Prostate gland (tissue), 2 donors: ENCODE measurements around the gene DPM2. TPM values are rescaled to one million over a fixed set of nuclear protein-coding genes. Genes with fewer than 3 reads are reported as not detected.

ENCODE experiments used
- DNase-seq: peaks from one replicate; pipeline ENCODE4 v3.0.0-alpha.2; 2019; ENCODE audit warnings: low spot score
- H3K27ac ChIP-seq, 2 donors: fragments of 200-600 bp; sonication (generic); 2 replicates each; pipeline ENCODE4 v1.5.1; 2017 to 2019
- H3K27me3 ChIP-seq: fragments of 200-600 bp; sonication (generic); replicated peaks from 2 replicates; pipeline ENCODE4 v1.5.1; 2019; ENCODE audit not compliant: insufficient read depth
- H3K36me3 ChIP-seq, 2 donors: fragments of 200-600 bp; sonication (generic); 1 replicate in 1 of 2; 2 replicates in 1 of 2; pipeline versions ENCODE4 v1.5.1 to v1.8.1; 2017 to 2019
- H3K4me1 ChIP-seq: fragments of 200-600 bp; sonication (generic); replicated peaks from 2 replicates; pipeline ENCODE4 v1.5.1; 2019
- H3K4me3 ChIP-seq, 2 donors: fragments of 200-600 bp; sonication (generic); 2 replicates each; pipeline ENCODE4 v1.5.1; 2017 to 2019
- H3K9me3 ChIP-seq: fragments of 200-600 bp; sonication (generic); 2 replicates; pipeline ENCODE4 v1.5.1; 2017
- POLR2A ChIP-seq: fragments of 450-650 bp; IDR thresholded peaks from one replicate; pipeline ENCODE4 v1.6.1; 2016; ENCODE audit warnings: antibody characterized with exemption, mild to moderate bottlenecking
- POLR2AphosphoS5 ChIP-seq: sonication (generic); formaldehyde crosslinking; IDR thresholded peaks from one replicate; pipeline ENCODE4 v1.6.1; 2017; ENCODE audit warnings: antibody characterized with exemption
- WGBS: methylation state at CpG from one replicate; pipeline ENCODE4 v1.1.5; 2018; 5-methylcytosine and 5-hydroxymethylcytosine counted together
- intact Hi-C: fragments of 100-400 bp; cut with DNase I; formaldehyde crosslinking; loops from one replicate; pipeline ENCODE4 v1.14.2; 2022
- total RNA-seq, 2 donors: library from RNA; depleted of rRNA; stranded (reverse); fragments of >200 nt; gene quantifications; one replicate each; pipeline ENCODE4 v1.1.0, GENCODE V29; 2016
- TF ChIP-seq, protein P1 (sequence below), 4 experiments: fragments of 200-600 bp in 2 of 4; fragments of 450-650 bp in 2 of 4; sonication (generic) in 2 of 4; IDR thresholded peaks; 1 replicate in 3 of 4; 2 replicates in 1 of 4; pipeline ENCODE4 v1.5.1; 2016 to 2019; ENCODE audit warnings: antibody characterized with exemption in 4 of 4, mild to moderate bottlenecking in 2 of 4, moderate library complexity in 2 of 4

The DPM2 gene
- total RNA-seq, 2 donors from 2014 or later = 28.1 to 28.2 TPM

DNA sequence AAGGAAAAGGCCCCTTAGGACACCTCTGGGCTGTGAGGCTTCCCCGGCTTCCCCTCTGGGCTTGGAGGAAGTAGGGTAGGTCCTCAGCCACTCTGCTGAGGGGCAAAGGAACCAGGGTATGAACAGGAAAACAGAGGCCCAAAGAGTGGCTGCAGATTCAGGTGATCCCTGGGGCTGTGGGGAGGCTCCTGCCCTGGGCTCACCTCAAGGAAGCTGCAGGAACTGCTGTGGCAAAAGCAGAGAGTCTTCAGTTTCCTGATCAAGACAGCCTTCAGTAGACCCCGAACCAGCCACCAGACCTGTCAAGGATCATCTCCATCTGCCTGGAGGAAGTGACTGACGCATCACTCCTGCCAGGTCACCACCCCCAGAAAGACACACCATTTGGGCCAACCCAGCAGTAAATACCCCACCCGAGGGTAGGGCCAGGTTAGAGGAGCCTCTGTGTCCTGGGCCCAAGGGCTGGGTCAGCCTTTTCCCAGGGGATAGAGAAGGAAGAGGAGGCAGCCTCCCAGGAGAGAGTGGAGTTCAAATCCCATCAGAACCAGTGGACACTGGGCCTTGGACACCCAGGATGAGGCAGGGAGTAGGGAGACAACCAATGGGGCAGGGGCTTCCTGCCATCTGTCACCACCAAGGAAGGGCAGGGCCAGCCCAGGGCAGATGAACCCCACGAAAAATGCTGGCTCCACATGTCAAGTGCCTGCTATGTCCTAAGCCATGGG, 32.5 kb downstream of the DPM2 start:
- 61% methylated on average over 5 of the region's 5 CpGs for WGBS

DNA sequence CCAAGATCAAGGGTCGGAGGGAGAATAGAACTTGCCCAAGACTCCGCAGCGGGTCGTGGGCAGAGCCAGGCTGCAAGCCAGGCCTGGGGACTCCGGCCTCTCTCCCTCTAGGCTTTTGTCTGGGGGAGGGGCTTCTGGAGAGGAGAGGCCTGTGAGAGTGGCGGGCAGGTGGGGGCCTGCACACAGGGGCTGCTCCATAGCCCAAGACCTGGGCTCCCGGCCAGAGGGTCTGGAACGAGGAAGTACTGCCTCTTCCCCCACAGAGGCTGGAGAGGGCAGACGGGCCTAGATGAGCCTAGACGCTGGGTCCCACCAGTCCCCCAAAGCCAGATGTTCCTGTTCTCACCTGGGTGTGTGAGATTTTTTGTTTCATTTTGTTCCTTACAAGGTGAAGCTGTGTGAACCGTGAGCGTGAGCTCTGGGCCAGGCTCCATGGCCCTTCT, 33.1 kb downstream of the DPM2 start:
- H3K4me3 ChIP-seq = no peak overlapping the region

More for the DNA sequence above, 32.5 kb downstream of the DPM2 start:
- intact Hi-C loops = no loop called here
- no peaks in the 10 kb centered on the region for H3K27me3 ChIP-seq
- no peaks in the 10 kb centered on the region for H3K36me3 ChIP-seq
- peak overlapping the region; percentile 75 to 77 for H3K27ac ChIP-seq
- no peaks in the 10 kb centered on the region for H3K9me3 ChIP-seq
- DNase-seq = no peak
- TF ChIP-seq POLR2A = no peak
- TF ChIP-seq, protein P1, sequence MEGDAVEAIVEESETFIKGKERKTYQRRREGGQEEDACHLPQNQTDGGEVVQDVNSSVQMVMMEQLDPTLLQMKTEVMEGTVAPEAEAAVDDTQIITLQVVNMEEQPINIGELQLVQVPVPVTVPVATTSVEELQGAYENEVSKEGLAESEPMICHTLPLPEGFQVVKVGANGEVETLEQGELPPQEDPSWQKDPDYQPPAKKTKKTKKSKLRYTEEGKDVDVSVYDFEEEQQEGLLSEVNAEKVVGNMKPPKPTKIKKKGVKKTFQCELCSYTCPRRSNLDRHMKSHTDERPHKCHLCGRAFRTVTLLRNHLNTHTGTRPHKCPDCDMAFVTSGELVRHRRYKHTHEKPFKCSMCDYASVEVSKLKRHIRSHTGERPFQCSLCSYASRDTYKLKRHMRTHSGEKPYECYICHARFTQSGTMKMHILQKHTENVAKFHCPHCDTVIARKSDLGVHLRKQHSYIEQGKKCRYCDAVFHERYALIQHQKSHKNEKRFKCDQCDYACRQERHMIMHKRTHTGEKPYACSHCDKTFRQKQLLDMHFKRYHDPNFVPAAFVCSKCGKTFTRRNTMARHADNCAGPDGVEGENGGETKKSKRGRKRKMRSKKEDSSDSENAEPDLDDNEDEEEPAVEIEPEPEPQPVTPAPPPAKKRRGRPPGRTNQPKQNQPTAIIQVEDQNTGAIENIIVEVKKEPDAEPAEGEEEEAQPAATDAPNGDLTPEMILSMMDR (IDR thresholded peaks at IDR 0.05) = no peak
- no peak for TF ChIP-seq POLR2AphosphoS5
- H3K4me3 ChIP-seq = no peak overlapping the region
- H3K4me1 ChIP-seq = peaks cover 11% of the 10 kb centered on the region

DNA sequence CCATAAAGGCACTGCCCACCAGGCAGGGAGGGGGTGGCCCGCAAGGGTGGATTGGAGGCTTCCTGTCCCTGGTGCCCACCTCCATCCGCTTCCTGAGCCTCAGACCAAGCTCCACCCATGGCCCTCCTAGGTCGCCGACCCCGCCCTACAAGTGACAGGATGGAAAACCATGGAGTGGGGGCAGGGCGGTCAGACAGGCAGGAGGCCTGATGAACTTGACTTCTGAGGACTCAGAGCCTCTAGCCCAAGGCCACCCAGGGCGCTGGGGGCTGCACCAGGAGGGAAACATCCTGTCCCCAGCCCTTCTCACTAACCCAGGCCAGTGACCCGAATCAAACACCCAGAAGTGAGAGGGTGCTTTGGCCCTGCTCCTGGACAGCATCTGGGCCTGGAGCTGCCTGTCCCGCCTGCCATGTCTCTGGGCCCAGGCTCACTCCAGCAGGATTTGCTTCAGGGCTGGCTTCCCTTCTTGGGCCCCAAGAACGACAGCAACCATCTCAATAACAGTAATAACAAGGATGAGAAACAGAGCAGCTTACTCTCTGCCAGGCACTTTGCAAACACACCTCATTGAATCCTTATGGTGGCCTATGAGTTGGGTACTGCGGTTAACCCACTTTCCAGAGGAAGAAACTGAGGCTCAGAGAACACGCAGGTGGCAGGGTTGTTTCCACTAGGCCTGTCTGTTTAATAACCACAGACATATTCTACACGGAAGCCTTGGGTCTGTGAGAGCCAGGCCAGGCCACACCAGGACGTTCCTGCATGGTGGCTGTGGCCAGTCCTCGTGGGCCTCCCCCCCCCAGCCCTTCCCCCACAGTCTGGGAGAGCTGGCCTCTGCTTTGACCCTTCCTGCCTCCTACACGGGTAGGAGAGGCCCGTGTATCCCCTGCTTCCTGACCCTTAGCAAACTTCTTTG, 33.8 kb downstream of the DPM2 start:
- WGBS = 56% methylated on average over 17 of the region's 17 CpGs
- peak; percentile 22 for TF ChIP-seq POLR2AphosphoS5
- TF ChIP-seq, protein P1 (IDR thresholded peaks at IDR 0.05) = no peak
- no peaks in the 10 kb centered on the region for H3K27me3 ChIP-seq
- intact Hi-C loops = no loop called here
- no peak overlapping the region for H3K4me3 ChIP-seq
- no peaks in the 10 kb centered on the region for H3K36me3 ChIP-seq
- peaks cover 11% of the 10 kb centered on the region for H3K4me1 ChIP-seq
- H3K27ac ChIP-seq = peak overlapping the region; percentile 75 to 77
- H3K9me3 ChIP-seq = no peaks in the 10 kb centered on the region
- no peak for DNase-seq

More for the DNA sequence above, 33.1 kb downstream of the DPM2 start:
- intact Hi-C loops = no loop called here
- Histone ChIP-seq H3K27me3 (no peaks in the 10 kb centered on the region), H3K9me3 (no peaks in the 10 kb centered on the region), H3K27ac (peak overlapping the region; percentile 75 to 77), H3K4me1 (peaks cover 11% of the 10 kb centered on the region), H3K36me3 (no peaks in the 10 kb centered on the region)
- 15% methylated on average over 12 of the region's 12 CpGs for WGBS
- TF ChIP-seq POLR2AphosphoS5 (peak; percentile 45), POLR2A (peak; percentile 10)
- TF ChIP-seq, protein P1 (IDR thresholded peaks at IDR 0.05) = no peak
- peak; percentile 74 for DNase-seq

DNA sequence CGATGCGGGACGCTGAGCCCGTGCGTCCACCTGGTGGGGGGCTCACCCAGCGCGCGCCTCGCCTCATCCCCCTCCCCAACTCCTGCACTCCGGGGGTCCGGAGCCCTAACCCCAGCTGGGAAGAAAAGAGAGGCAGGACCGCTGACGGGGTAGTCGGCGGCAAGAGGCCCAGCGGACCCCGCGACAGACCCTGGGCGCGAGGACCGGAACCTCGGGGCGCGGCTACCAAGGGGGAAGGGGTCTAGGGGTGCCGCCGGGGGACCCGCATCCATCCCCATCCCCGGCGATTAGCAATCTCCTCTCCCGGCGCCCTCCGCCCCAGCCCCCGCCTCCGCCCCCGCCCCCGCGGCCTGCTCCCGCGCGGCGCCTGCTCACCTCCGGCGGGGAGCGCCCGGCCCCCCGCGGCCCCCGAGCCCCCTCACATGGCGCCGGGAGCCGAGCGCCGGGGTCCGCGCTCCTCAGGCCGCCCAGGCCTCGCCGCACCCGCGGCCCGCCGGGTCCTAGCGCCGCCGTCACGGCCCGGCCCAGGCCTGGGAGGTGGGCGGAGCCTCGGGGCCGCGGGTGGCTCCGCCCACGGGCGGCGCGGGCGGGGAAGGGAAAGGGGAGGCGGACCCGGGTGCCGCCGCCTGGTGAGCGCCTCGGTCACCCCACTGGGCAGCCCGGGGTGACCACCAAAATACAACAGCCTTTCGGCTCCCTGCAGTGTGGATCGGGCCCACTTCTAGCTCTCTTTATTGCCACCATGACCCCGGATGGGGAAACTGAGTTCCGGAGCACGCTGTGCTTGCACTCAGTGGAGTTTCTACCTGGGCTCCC, 38.3 kb downstream of the DPM2 start, which contains the start of gene ST6GALNAC6:
ST6GALNAC6 (minus strand) TSS at position 476 of the 816 bp plus-strand sequence. CDS start 1,622 bp downstream, outside the sequence.
- DNase-seq = no peak
- 1% methylated on average over 27 of the region's 89 CpGs for WGBS
- intact Hi-C loops = no loop called here

More for the DNA sequence above, 38.3 kb downstream of the DPM2 start, which contains the start of gene ST6GALNAC6:
- TF ChIP-seq POLR2AphosphoS5 = peak; percentile 3
- TF ChIP-seq, protein P1 (IDR thresholded peaks at IDR 0.05) = no peak
- TF ChIP-seq POLR2A = peak; percentile 32
- H3K4me1 ChIP-seq = peaks cover 7% of the 10 kb centered on the region
- H3K36me3 ChIP-seq = peaks cover 5 to 6% of the 10 kb centered on the region in 2 donors
- peak within 1 kb of the TSS; percentile 80 to 82 for H3K27ac ChIP-seq
- peak within 1 kb of the TSS; percentile 75 to 88 for H3K4me3 ChIP-seq
- H3K9me3 ChIP-seq = no peaks in the 10 kb centered on the region
- no peaks in the 10 kb centered on the region for H3K27me3 ChIP-seq
